Measurements from ENCODE around the gene PPM1E.

GRCh38 chr17:58789160-58789559, 33.5 kb downstream of the PPM1E start:
- no peak for TF ChIP-seq CTCF (conservative IDR thresholded peaks at IDR 0.05; ENCODE audit: low read length)
- TF ChIP-seq EZH2phosphoT487 (IDR thresholded peaks at IDR 0.05; ENCODE audit: borderline replicate concordance), result no peak

Data from Loucy (cell line).